Calu3 (cell line): ENCODE results near the gene SLC6A6. TPM values are rescaled to one million over a fixed set of nuclear protein-coding genes. Genes with fewer than 3 reads are reported as not detected.
A peak's percentile ranks its signal among the peaks of the same experiment; 100 is the strongest.

Experiments
- BruUV-seq: library from RNA; stranded (reverse); fragments of 400-500 nt; replicated peaks from 2 replicates; lab custom pipeline; 2021; lab: Mats Ljungman, UMichigan
- CTCF ChIA-PET: fragments of 300-600 bp; sonication (Branson Sonifier 250); formaldehyde crosslinking; loops from one replicate; lab custom pipeline; 2022; ENCODE audit warnings: antibody characterized with exemption; lab: Charles Lee
- DNase-seq: peaks from one replicate; pipeline ENCODE4 v3.0.0; 2022
- H3K27ac Mint-ChIP-seq: one replicate; pipeline ENCODE4 v1.8.0; 2022; ENCODE audit warnings: mixed read lengths; ENCODE audit not compliant: unreplicated experiment
- H3K27me3 Mint-ChIP-seq: one replicate; pipeline ENCODE4 v1.8.0; 2022; ENCODE audit warnings: mixed read lengths; ENCODE audit not compliant: unreplicated experiment
- H3K36me3 Mint-ChIP-seq: one replicate; pipeline ENCODE4 v1.8.0; 2022; ENCODE audit warnings: mild to moderate bottlenecking, moderate library complexity, mixed read lengths; ENCODE audit not compliant: insufficient read depth, unreplicated experiment
- H3K4me1 Mint-ChIP-seq: one replicate; pipeline ENCODE4 v1.8.0; 2022; ENCODE audit warnings: mild to moderate bottlenecking, low read depth, mixed read lengths; ENCODE audit not compliant: unreplicated experiment
- H3K4me3 Mint-ChIP-seq: one replicate; pipeline ENCODE4 v1.8.0; 2022; ENCODE audit warnings: mild to moderate bottlenecking, low read depth, moderate library complexity, mixed read lengths; ENCODE audit not compliant: unreplicated experiment
- H3K9me3 Mint-ChIP-seq: one replicate; pipeline ENCODE4 v1.8.0; 2022; ENCODE audit warnings: low read depth, mixed read lengths; ENCODE audit not compliant: unreplicated experiment
- CTCF ChIP-seq: fragments of 200-600 bp; IDR thresholded peaks from one replicate; pipeline ENCODE4 v1.8.0; 2022; ENCODE audit warnings: antibody characterized with exemption; ENCODE audit not compliant: unreplicated experiment
- intact Hi-C: fragments of 100-400 bp; cut with micrococcal nuclease; formaldehyde crosslinking; loops from one replicate; pipeline ENCODE4 v1.10.0; 2022; ENCODE audit not compliant: unreplicated experiment
- total RNA-seq: library from RNA; stranded (reverse); gene quantifications from 2 replicates; pipeline ENCODE4 v1.2.3, GENCODE V29; 2022

Gene SLC6A6
- total RNA-seq, 1 experiment from 2014 or later = 46.3 TPM

DNA sequence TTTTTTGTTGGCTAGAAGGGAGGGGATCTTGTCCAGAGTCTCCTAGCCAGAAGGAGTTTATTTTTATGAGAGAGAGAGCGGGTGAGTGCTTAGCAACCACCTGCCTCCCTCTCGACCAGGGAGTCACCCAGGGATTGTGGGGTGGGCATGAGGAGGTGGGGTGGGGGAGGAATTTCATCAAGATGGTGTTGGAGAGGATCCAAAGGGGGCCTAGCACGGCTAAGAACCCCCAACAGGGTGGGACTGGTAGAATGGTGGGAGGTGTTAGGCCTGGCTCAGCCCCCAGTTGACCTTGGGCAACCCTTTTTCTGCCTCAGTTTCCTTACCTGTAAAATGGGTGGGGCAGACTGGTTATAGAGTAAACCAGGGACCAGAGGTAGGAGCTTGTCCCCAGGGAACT, 1.8 kb downstream of the SLC6A6 start:
- DNase-seq = no peak
- no peak for TF ChIP-seq CTCF
- no peaks in the 10 kb centered on the region for H3K9me3 Mint-ChIP-seq
- no peak overlapping the region for H3K27ac Mint-ChIP-seq
- intact Hi-C loops = no loop called here
- H3K27me3 Mint-ChIP-seq = no peaks in the 10 kb centered on the region
- H3K4me1 Mint-ChIP-seq = peaks cover 15% of the 10 kb centered on the region
- no TSS peak for BruUV-seq
- CTCF ChIA-PET = interaction anchor here (1.8 kb wide), 1 partner anchor 200 kb away, joined by 11 read pairs; no protein-coding TSS in a partner anchor
- H3K36me3 Mint-ChIP-seq = peaks cover 69% of the 10 kb centered on the region
- peak overlapping the region; percentile 97 for H3K4me3 Mint-ChIP-seq

DNA sequence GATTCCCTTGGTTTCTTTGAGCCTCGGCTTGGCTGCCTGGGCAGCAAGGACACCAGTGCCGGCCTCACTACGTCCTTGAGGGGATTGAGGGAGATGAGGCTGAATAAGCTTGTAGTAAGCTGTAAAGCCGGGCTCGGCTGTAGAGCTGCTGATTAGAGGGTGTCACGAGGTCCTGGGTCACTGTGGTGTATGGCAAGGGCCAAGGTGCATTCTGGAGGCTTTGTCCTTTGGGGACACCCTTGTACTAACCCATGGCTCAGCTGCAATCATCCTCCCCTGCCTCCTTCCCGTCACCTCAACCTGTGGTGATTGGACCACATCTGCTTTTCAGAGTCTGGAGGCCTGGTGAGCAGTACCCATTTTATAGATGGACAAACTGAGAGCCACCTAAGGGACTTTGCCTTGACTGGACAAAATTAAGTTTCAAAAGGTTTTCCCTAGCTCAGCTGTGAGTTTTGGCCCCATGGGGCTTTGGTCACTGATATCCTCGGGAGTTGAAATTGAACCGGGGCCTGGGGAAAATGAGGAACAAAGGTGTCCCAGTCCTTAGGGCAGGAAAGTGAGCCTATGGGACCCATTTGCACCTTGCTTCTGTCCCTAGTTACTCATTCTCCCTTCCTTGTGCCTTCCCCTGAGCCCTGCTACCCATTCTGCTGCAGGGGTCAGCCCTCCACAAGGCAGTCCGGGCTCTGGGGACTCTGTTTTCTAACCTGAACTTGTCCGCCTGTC, 2.4 kb downstream of the SLC6A6 start:
- Mint-ChIP-seq H3K27ac (peak overlapping the region; percentile 78), H3K4me1 (peaks cover 15% of the 10 kb centered on the region), H3K36me3 (peaks cover 73% of the 10 kb centered on the region), H3K4me3 (peak overlapping the region; percentile 97), H3K9me3 (no peaks in the 10 kb centered on the region), H3K27me3 (no peaks in the 10 kb centered on the region)
- BruUV-seq = no TSS peak
- intact Hi-C loops = no loop called here
- CTCF ChIA-PET = interaction anchor here (1.0 to 1.8 kb wide), 6 partner anchors 15 to 201 kb away, joined by 3 to 11 read pairs (median 4); no protein-coding TSS in a partner anchor
- TF ChIP-seq CTCF = no peak
- DNase-seq = no peak

DNA sequence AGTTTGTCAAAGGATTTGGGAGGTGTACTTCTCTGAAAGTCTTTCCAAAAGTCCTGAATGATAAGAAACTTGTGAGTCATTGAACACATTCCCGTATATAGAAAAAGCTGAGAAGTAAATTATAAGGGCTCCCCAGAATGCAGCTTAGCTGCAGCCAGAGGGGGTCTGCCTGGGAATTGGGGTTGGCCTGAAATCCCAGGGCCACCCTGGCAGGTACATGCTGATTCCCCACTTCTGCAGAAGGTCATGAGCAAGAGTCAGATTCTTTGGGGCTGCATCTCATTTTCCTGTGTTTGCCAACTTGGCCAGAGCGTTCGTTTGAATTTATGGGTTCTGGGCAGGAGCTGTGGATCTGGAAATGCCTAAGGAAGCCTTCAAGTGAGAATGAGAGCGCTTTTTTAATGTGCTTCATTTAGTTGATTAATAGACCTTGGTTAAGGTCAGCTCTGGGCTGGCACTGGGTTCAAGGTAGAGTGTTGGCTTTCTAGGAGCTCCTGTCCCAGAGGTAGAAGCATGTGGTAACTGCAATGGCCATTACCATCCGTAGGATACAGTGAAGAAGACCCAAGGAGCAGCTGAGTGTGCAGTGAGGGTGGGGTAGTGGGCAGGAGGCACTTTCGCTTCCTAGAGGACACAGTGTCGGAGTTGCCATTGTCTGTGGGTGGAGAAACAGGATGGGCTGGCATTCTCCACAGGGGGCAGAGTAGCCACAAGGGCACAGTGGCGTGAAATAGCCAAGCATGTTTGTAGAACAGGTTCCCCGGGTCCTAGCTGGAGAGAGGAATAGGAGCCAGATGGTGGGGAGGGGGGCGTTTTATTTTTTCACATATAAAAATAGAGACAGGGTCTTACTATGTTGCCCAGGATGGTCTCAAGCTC, 3.2 kb downstream of the SLC6A6 start:
- BruUV-seq = no TSS peak
- Mint-ChIP-seq H3K36me3 (peaks cover 74% of the 10 kb centered on the region), H3K4me3 (peak overlapping the region; percentile 58), H3K4me1 (peaks cover 18% of the 10 kb centered on the region), H3K27me3 (no peaks in the 10 kb centered on the region), H3K9me3 (no peaks in the 10 kb centered on the region), H3K27ac (peak overlapping the region; percentile 78)
- CTCF ChIA-PET = interaction anchor here (0.6 to 1.5 kb wide), 9 partner anchors 13 to 262 kb away, joined by 3 to 7 read pairs (median 3); no protein-coding TSS in a partner anchor
- peak; percentile 60 for DNase-seq
- TF ChIP-seq CTCF = peak; percentile 37
- intact Hi-C loops = no loop called here

- no peak for TF ChIP-seq CTCF
- intact Hi-C loops = no loop called here
- CTCF ChIA-PET = interaction anchor here (0.6 to 1.5 kb wide), 6 partner anchors 20 to 262 kb away, joined by 3 to 7 read pairs (median 4); no protein-coding TSS in a partner anchor
- H3K9me3 Mint-ChIP-seq = no peaks in the 10 kb centered on the region
- DNase-seq = no peak
- peak overlapping the region; percentile 58 for H3K4me3 Mint-ChIP-seq
- BruUV-seq = no TSS peak
- H3K4me1 Mint-ChIP-seq = peaks cover 26% of the 10 kb centered on the region
- H3K27ac Mint-ChIP-seq = peak overlapping the region; percentile 78
- H3K27me3 Mint-ChIP-seq = no peaks in the 10 kb centered on the region
- peaks cover 77% of the 10 kb centered on the region for H3K36me3 Mint-ChIP-seq
Measured at GRCh38 chr3:14406336-14406735, 3.9 kb downstream of the SLC6A6 start.
